DOHH2 (cell line): ENCODE measurements around the gene WDR62.

ENCODE experiments used
- EZH2phosphoT487 ChIP-seq: fragments of 200-600 bp; sonication (generic); IDR thresholded peaks from 2 replicates; pipeline ENCODE4 v1.6.1; 2017; ENCODE audit warnings: borderline replicate concordance, mild to moderate bottlenecking, antibody characterized with exemption, low read length, moderate library complexity, mixed read lengths
- TF ChIP-seq, protein P1 (sequence below): fragments of 200-600 bp; sonication (generic); IDR thresholded peaks from one replicate; pipeline ENCODE4 v1.5.1; 2014; ENCODE audit warnings: antibody characterized with exemption, mild to moderate bottlenecking, low read depth, low read length; ENCODE audit not compliant: poor library complexity, severe bottlenecking

DNA sequence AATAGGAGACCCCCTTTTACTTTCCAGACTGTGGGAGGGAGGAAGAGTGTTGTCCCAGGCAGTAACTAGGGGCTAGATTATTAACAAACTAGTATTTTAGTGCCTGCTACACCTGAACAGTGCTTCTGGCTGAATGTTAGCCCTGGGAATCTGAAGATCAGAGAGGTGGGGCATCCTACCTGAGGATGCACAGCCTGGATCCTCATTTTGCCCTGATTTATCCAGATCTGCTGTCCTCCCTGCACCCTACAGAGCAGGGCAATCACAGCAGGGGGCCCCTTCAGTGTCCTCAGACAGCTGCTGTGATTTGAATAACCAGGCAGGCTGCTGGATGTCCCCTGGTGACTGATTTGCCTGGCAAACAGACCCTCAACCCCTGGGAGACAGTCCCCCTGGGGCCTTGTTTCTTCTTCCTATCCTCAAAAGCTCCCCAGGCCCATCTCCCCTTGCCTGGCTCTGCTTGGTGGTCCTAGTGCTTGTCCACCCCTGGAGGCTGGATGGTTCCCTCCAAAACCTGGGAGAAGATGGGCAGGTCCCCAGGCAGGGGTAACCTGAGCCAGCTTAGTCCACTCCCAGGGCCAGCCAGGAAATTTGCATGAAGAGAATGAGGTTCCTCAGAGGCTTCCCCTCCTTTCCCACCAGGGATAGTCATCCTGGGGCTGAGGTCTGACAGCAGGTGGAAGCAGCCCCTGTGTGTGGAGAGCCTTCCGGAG, 55.9 kb downstream of the WDR62 start, which contains the start of gene OVOL3:
- no peak for TF ChIP-seq EZH2phosphoT487
- TF ChIP-seq, protein P1, sequence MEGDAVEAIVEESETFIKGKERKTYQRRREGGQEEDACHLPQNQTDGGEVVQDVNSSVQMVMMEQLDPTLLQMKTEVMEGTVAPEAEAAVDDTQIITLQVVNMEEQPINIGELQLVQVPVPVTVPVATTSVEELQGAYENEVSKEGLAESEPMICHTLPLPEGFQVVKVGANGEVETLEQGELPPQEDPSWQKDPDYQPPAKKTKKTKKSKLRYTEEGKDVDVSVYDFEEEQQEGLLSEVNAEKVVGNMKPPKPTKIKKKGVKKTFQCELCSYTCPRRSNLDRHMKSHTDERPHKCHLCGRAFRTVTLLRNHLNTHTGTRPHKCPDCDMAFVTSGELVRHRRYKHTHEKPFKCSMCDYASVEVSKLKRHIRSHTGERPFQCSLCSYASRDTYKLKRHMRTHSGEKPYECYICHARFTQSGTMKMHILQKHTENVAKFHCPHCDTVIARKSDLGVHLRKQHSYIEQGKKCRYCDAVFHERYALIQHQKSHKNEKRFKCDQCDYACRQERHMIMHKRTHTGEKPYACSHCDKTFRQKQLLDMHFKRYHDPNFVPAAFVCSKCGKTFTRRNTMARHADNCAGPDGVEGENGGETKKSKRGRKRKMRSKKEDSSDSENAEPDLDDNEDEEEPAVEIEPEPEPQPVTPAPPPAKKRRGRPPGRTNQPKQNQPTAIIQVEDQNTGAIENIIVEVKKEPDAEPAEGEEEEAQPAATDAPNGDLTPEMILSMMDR, result no peak
